GM18870 (cell line): Measurements from ENCODE around the gene LDB2.

Experiments
- ATAC-seq: cut with Tn5 transposase; IDR thresholded peaks from one replicate; pipeline ENCODE4 v1.9.1; 2021; ENCODE audit warnings: moderate library complexity; ENCODE audit not compliant: unreplicated experiment

The LDB2 gene

DNA sequence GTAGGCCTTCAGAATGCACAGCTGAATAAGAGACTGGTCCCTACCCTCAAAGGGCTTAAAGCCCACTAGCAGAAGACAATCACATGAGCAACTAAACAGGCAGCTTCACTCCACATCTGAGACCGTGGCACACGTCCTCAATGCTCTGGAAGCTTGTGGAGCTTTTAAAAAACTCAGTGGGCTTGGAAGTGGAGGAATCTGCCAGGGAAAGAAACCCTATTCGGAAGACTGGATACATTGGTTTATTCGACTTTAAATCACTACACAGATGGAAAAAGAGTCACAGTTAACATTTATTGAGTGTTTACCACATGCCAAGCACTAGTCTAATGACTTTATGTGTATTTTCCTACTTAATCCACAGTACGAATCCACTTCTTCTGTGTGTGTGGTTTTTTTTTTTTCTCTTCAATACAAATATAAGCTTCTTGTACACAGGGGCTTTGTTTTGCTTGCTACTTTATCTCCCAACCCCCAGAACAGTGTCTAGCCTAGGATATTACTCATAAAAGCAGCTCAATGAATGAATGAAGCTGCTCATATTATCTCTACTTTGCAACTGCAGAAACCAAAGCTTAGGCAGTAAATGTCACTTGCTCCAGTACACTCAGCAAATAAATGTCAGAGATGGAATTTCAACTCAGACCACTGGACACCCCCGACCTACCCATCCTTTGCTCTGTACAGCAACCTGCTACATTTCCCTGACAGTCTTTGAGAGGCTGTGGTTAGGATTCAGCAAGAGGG is 137.7 kb downstream of the LDB2 start:
- no peak for ATAC-seq

DNA sequence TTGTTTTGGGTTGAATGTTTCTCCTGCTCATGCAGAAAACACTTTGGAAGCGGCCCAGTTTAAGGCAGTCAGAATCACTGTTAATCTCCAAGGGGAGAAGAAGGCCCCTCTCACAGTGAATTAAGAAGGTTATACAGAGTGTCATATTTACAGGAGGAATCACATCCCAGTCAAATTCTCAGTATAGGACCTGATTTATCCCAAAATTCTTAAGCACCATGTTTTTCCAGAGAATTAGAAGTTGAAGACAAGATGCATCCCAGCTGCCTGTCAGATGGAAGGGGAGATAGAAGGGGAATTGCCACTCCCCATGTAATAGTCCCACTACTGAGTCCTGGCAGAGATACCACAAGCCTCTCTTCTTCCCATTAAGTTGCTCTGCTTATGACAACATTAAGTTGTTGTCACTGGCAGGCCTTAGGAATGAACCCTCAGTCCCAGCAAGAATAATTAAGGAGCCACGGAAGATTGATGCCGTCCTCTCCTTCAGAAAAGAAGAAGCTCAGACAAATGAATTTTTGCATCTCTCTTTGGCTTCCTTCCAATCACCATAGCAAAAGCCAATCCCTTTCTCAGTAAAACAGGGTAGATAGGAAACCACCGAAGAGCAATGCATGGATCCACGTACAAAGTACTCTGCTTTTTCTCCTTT is 138.4 kb downstream of the LDB2 start:
- ATAC-seq, result no peak

DNA sequence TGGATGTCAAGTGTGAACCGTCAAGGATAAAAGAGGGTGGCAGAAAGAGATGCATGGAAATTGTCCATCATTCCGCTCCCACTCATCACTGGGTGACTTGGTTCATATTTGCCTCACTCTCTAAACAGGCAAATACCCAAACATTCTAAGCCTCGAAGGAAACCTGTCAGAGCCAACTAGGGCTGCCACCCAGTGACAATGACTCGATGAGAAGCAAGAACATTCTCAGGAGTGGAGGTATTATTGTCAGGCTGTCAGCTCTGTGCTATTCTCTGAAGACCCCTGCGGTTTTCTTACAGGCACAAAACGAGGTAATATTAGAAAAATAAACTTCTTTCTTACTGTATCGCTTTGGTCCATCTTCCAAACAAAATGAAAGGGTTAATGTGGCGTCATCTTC is 139.6 kb downstream of the LDB2 start:
- ATAC-seq, result no peak

DNA sequence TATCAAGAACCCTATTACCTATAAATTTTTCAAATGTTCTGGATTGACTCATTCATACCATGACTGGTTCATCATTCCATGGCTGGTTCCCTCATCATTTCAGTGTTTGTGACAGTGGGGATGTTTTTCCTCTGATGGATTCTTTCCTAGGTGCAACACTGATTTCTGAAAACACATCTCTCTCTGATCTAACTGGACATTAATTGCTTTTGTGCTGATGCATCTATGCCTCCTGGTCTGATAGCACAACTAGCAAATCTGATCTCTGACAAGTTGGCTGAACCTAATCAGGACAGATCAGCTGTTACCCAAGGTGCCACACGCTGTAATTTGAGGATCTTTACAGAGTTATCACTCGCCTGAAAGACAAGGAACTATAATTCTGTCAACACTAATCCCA is 140.2 kb downstream of the LDB2 start:
- no peak for ATAC-seq

- no peak for ATAC-seq
These were observed 141.3 kb downstream of the LDB2 start for GRCh38 chr4:16757080-16757521.

DNA sequence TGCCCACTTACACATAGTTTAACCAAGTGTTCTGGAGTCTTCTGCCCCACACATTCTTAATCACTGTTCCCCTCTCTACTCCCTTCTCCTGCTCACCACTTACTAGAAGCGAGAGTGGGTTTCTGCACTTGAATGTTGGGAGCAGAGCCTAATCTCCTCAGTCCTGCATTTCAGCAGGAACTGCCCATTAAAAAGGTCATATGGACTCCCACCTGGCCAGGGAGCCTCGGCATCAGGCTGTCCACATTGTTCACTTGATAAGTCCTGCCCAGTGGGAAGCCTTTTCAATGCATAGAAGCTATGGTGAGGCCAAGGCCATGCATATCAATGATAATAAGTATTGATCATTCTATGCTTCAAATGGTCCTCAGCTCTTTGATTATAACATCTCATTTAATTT is 144.3 kb downstream of the LDB2 start:
- no peak for ATAC-seq

DNA sequence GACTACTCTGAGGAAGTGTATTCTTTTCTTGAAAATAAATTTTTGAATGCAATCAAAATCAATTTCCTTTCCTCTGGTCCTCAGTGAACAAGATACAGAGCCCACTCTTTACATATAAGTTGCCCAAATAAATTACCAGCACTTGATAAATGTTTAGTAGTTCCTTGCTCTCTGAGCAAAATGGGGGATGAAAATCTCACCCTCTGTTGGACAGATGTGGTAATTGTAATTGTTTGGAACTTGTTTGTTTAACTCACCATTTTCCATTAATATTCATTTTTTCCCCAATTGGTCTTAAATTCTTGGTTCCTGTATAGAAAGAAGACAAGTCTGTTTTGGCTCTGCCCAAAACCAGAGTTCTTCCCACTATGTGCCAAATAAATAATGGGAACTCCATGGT is 146.3 kb downstream of the LDB2 start:
- ATAC-seq, result no peak

- ATAC-seq, result no peak
These were observed 147.4 kb downstream of the LDB2 start for GRCh38 chr4:16750882-16751642.

DNA sequence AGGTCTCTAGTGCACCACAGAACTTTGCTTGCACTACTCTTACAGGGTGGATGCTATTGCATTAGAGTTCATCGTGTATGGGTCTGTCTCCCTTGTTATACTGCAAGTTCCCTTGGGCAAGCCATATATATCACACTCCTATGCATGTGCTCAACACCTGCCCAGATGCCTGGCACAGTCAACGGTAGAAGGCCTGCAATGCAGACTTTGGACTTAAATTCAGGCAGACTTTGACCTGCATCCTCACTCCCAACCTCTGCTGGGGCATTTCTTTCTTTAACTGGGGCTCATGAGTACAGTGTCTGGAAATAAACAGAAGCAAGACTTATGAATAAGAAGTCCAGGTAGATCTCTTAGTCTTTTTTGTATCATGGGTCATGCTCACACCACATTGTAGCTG is 148.2 kb downstream of the LDB2 start:
- no peak for ATAC-seq

- no peak for ATAC-seq
These were observed 152.6 kb downstream of the LDB2 start for GRCh38 chr4:16745887-16746286.

DNA sequence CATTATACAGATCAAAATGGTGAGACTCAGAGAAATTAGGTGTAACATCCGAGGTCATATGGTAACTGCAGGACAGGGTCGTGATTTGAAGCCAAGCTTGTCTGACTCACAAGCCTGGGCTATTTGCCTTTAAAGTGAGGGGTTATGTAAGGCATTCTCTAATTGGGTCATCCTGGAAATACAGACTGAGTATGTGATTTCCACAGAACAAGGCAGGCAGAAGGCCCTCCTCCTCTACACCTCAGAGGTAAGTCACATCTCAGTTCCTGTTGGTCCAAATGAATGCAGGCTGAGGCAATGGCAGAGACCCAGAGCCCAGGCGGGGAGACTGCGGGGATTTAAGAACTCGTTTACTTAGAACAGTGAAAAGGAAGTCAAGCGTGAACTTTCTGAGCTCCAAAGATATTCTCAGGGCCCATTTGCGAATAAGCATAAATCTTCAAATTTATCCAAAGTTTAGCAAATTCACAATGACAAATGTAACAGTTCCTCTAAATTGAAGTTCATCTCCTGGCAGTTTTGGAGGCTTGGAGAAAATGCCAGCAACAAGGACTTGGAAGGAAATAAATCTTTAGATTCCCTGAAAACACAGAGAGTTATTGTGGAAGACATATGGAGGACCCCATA is 153.3 kb downstream of the LDB2 start:
- no peak for ATAC-seq

DNA sequence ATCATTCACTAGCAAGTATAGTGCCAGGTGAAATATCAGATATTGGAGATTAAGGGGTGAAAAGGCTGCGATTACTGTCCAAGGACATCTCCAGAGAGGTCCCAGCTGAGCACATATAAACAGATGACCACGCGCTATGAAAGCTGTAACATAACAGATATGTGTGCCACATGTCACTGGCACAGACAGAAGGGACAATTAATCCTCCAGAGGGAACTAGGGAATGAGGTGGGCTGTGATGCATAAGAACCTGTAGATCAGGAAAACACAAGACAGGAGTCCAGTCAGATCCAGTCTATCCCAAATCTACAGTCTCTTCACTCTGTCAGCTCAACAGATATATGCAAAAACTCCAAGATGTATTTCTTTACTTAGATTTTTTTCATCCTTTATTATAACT is 157.2 kb downstream of the LDB2 start:
- ATAC-seq, result no peak

GRCh38 chr4:16739997-16740624 is 158.3 kb downstream of the LDB2 start:
- ATAC-seq, result no peak

DNA sequence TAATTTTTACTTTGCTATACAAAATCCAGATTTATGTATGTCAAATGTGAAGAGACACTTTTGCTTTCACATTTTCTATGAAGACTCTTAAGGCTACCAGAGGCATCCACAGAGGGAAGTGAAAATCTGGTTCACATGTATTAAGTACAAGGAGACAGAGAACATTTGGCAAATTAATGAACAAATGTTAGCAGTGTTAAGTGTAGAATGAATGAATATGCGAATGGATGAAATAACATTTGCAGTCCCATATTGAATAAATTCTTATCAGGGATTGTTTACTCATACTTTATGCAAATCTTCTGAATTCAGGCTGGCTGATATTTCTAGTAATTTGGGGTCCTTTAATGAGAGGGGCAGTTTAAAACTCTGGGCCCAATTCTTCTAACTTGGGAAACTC is 159.9 kb downstream of the LDB2 start:
- no peak for ATAC-seq

- no peak for ATAC-seq
These were observed 164.9 kb downstream of the LDB2 start for GRCh38 chr4:16733509-16733908.

GRCh38 chr4:16732741-16733140 is 165.7 kb downstream of the LDB2 start:
- no peak for ATAC-seq

DNA sequence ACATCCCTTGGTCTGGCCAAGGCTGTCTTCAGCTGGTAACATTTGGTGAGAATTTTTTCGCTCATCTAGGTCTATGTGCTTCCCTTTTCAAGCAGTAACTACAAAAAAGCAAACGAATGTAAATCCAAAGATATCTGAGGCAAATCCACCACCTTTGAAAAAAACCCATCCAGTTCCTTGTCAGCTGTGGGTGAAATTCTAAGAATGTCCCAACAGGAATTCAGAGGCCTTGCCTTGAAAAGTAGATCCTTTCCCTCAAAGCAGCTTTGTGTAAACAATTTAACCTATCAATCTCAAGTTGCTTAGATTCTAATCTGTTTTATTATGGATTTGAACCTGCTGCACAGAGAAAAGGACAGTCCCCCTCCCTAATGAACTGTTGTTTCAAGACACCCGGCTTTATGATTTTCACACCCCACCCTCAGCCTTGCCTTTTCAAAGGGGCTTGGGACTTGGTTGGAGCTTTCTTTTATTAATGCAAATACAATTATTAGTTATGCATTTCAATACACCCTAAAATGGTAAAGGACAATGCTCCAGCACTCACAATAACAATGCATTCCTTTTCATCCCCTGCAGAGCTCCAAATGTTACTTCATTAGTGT is 166.6 kb downstream of the LDB2 start:
- no peak for ATAC-seq

GRCh38 chr4:16730522-16731205 is 167.8 kb downstream of the LDB2 start:
- no peak for ATAC-seq

GRCh38 chr4:16729336-16729735 is 169.1 kb downstream of the LDB2 start:
- no peak for ATAC-seq

DNA sequence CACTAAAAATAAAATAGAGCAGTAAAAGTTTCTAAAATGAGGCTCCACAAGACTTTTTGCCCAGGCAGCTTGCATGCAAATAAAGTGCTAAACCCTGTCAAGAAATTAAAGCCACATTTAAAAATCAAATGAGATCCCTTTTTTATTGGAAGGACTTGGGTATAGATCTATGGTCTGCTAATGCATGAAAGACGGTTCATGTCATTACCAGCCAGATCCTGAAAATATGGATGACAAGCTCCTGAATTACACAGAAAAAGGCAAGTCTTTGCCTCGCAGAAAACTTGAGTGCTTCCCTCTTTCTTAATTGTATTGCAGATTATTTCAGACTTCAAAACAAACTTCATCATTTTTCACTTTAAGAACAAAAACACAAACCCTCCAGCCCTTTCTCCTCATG is 169.6 kb downstream of the LDB2 start:
- ATAC-seq, result no peak
